Measurements from ENCODE around the gene BICD2.

BICD2 gene

DNA sequence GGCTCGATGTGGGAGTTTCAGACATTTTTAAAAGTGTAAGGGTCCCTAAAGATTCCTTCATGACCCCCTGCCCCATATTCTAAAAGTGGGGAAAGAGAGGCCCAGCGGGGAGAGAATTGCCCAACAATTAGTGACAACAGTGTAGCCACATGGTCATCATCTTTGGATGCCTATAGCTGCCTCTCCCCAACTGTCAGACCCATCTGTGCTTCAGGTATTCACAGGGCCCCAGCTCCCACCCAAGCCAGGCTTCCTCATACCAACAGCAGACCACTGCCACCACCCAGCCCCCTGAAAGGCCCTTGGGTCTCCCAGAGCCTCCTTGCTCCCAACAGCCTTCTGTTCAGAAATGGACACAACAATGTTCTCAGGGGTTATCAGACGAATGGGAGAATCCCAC, 4.1 kb downstream of the BICD2 start:
- H3K27ac ChIP-seq (replicated peaks; ENCODE audit: low read length): no peak overlapping the region
- no peak overlapping the region for H2BK12ac ChIP-seq (ENCODE audit: low read length)
- peaks cover 11 to 12% of the 10 kb centered on the region in 2 donors for H3K4me1 ChIP-seq (ENCODE audit: control insufficient read depth in 2 of 2, insufficient read depth in 1 of 2, low read depth in 1 of 2, low read length in 2 of 2)
- no peaks in the 10 kb centered on the region for H3K36me3 ChIP-seq (replicated peaks in 1 of 2; ENCODE audit: control insufficient read depth in 2 of 2, insufficient read depth in 2 of 2, low read length in 2 of 2)
- H2BK15ac ChIP-seq (ENCODE audit: low read length): no peak overlapping the region
- no peak overlapping the region for H3K18ac ChIP-seq (ENCODE audit: low read length)
- H3K27me3 ChIP-seq (ENCODE audit: control insufficient read depth in 3 of 3, insufficient read depth in 3 of 3, low read depth in 1 of 3, low read length in 3 of 3): no peaks in the 10 kb centered on the region
- H3K23ac ChIP-seq (ENCODE audit: low read depth, low read length, poor library complexity): no peak overlapping the region
- H2BK120ac ChIP-seq (ENCODE audit: low read depth, low read length): no peak overlapping the region
- H3K4me2 ChIP-seq (ENCODE audit: insufficient read depth, low read length, poor library complexity, severe bottlenecking): no peak overlapping the region
- no peak overlapping the region for H2AFZ ChIP-seq (ENCODE audit: low read length)
- H2AK5ac ChIP-seq (ENCODE audit: low read depth, low read length): no peak overlapping the region
- H3K4me3 ChIP-seq (ENCODE audit: low read length in 2 of 2): no peak overlapping the region
- DNase-seq (ENCODE audit: low spot score): no peak
- peaks cover 0 to 3% of the 10 kb centered on the region in 2 donors for H3K9me3 ChIP-seq (replicated peaks in 1 of 2; ENCODE audit: control insufficient read depth in 2 of 2, insufficient read depth in 1 of 2, low read depth in 1 of 2, low read length in 2 of 2)
- no peak overlapping the region for H2BK5ac ChIP-seq (ENCODE audit: low read length)
- no peak overlapping the region for H3K9ac ChIP-seq (ENCODE audit: low read depth, low read length, poor library complexity)
- peaks cover 32% of the 10 kb centered on the region for H3K79me1 ChIP-seq (ENCODE audit: low read depth, low read length)
- H3K14ac ChIP-seq (ENCODE audit: low read length): no peak overlapping the region
- no CpG with 5 or more reads among the region's 3 CpGs for whole genome bisulfite sequencing, 2 donors (ENCODE audit: extremely low coverage in 2 of 2, insufficient read length in 2 of 2, insufficient replicate concordance in 1 of 2)
- H3K4ac ChIP-seq (ENCODE audit: low read length): no peak overlapping the region
- no peak overlapping the region for H4K91ac ChIP-seq (ENCODE audit: low read depth, low read length, poor library complexity)
- H4K8ac ChIP-seq (ENCODE audit: low read depth, low read length): no peak overlapping the region

DNA sequence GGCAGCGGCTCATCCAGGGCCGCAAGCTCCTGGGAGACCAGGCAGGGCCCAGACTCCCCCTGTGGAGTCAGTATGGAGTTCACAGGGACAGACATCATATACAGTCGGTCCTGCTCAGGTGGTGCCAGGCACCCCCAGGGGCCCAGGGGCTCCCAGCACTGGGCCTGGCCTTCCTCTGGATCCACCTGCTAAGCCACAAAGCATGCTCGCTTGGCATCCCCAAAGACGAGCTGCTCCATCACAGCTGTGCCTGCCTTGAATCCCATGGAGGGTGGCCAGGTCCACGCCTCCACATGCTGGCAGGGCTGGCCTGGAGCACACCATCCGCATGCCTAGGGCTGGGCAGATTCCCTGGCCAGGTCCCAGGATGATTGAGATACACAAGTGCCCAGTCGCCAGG, 4.6 kb downstream of the BICD2 start:
- Histone ChIP-seq H3K27ac (replicated peaks; ENCODE audit: low read length) (no peak overlapping the region), H3K23ac (ENCODE audit: low read depth, low read length, poor library complexity) (peak overlapping the region; percentile 76), H3K4ac (ENCODE audit: low read length) (no peak overlapping the region), H2BK120ac (ENCODE audit: low read depth, low read length) (no peak overlapping the region), H3K79me1 (ENCODE audit: low read depth, low read length) (peaks cover 32% of the 10 kb centered on the region), H3K4me3 (ENCODE audit: low read length in 2 of 2) (no peak overlapping the region), H2BK12ac (ENCODE audit: low read length) (no peak overlapping the region), H3K4me2 (ENCODE audit: insufficient read depth, low read length, poor library complexity, severe bottlenecking) (no peak overlapping the region), H3K18ac (ENCODE audit: low read length) (no peak overlapping the region), H2AFZ (ENCODE audit: low read length) (no peak overlapping the region), H4K8ac (ENCODE audit: low read depth, low read length) (no peak overlapping the region), H2AK5ac (ENCODE audit: low read depth, low read length) (no peak overlapping the region), H3K14ac (ENCODE audit: low read length) (no peak overlapping the region), H2BK15ac (ENCODE audit: low read length) (no peak overlapping the region), H3K9me3 (replicated peaks in 1 of 2; ENCODE audit: control insufficient read depth in 2 of 2, insufficient read depth in 1 of 2, low read depth in 1 of 2, low read length in 2 of 2) (peaks cover 0 to 4% of the 10 kb centered on the region in 2 donors), H3K27me3 (ENCODE audit: control insufficient read depth in 3 of 3, insufficient read depth in 3 of 3, low read depth in 1 of 3, low read length in 3 of 3) (no peaks in the 10 kb centered on the region), H3K9ac (ENCODE audit: low read depth, low read length, poor library complexity) (no peak overlapping the region), H4K91ac (ENCODE audit: low read depth, low read length, poor library complexity) (peak overlapping the region; percentile 76), H3K4me1 (ENCODE audit: control insufficient read depth in 2 of 2, insufficient read depth in 1 of 2, low read depth in 1 of 2, low read length in 2 of 2) (peaks cover 11 to 12% of the 10 kb centered on the region in 2 donors), H3K36me3 (replicated peaks in 1 of 2; ENCODE audit: control insufficient read depth in 2 of 2, insufficient read depth in 2 of 2, low read length in 2 of 2) (no peaks in the 10 kb centered on the region), H2BK5ac (ENCODE audit: low read length) (no peak overlapping the region)
- no CpG with 5 or more reads among the region's 8 CpGs for WGBS, 2 donors (ENCODE audit: extremely low coverage in 2 of 2, insufficient read length in 2 of 2, insufficient replicate concordance in 1 of 2)
- DNase-seq (ENCODE audit: low spot score): no peak

DNA sequence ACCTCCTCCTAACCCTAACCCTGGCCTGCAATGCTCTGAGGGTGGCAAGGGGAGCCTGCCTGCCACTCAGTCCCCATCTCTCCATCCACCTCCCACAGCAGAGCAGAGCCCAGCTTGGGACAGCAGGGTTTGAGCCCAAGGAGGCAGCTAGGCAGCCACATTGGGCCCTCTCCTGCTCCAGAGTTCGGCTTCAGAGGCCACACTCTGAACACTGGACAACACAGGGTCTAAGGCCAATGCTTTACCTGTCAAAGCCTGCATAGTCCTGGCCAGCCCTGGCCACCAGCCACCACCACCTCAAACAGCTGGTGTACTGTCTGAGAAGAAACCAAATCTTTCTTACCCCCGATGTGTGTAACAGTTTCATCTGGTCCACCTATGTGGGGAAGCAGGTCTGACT, 5.2 kb downstream of the BICD2 start:
- Histone ChIP-seq H3K23ac (ENCODE audit: low read depth, low read length, poor library complexity) (no peak overlapping the region), H3K79me1 (ENCODE audit: low read depth, low read length) (peaks cover 30% of the 10 kb centered on the region), H3K18ac (ENCODE audit: low read length) (no peak overlapping the region), H2AK5ac (ENCODE audit: low read depth, low read length) (no peak overlapping the region), H2BK12ac (ENCODE audit: low read length) (no peak overlapping the region), H3K14ac (ENCODE audit: low read length) (no peak overlapping the region), H3K9me3 (replicated peaks in 1 of 2; ENCODE audit: control insufficient read depth in 2 of 2, insufficient read depth in 1 of 2, low read depth in 1 of 2, low read length in 2 of 2) (peaks cover 0 to 4% of the 10 kb centered on the region in 2 donors), H2BK15ac (ENCODE audit: low read length) (no peak overlapping the region), H2BK120ac (ENCODE audit: low read depth, low read length) (no peak overlapping the region), H3K9ac (ENCODE audit: low read depth, low read length, poor library complexity) (no peak overlapping the region), H3K4ac (ENCODE audit: low read length) (no peak overlapping the region), H3K27ac (replicated peaks; ENCODE audit: low read length) (no peak overlapping the region), H4K91ac (ENCODE audit: low read depth, low read length, poor library complexity) (no peak overlapping the region), H4K8ac (ENCODE audit: low read depth, low read length) (no peak overlapping the region), H3K4me2 (ENCODE audit: insufficient read depth, low read length, poor library complexity, severe bottlenecking) (no peak overlapping the region), H3K36me3 (replicated peaks in 1 of 2; ENCODE audit: control insufficient read depth in 2 of 2, insufficient read depth in 2 of 2, low read length in 2 of 2) (no peaks in the 10 kb centered on the region), H3K27me3 (ENCODE audit: control insufficient read depth in 3 of 3, insufficient read depth in 3 of 3, low read depth in 1 of 3, low read length in 3 of 3) (no peaks in the 10 kb centered on the region), H3K4me1 (ENCODE audit: control insufficient read depth in 2 of 2, insufficient read depth in 1 of 2, low read depth in 1 of 2, low read length in 2 of 2) (peaks cover 11 to 12% of the 10 kb centered on the region in 2 donors), H2AFZ (ENCODE audit: low read length) (no peak overlapping the region), H2BK5ac (ENCODE audit: low read length) (no peak overlapping the region), H3K4me3 (ENCODE audit: low read length in 2 of 2) (no peak overlapping the region)
- no peak for DNase-seq (ENCODE audit: low spot score)
- no CpG with 5 or more reads among the region's 2 CpGs for WGBS, 2 donors (ENCODE audit: extremely low coverage in 2 of 2, insufficient read length in 2 of 2, insufficient replicate concordance in 1 of 2)

DNA sequence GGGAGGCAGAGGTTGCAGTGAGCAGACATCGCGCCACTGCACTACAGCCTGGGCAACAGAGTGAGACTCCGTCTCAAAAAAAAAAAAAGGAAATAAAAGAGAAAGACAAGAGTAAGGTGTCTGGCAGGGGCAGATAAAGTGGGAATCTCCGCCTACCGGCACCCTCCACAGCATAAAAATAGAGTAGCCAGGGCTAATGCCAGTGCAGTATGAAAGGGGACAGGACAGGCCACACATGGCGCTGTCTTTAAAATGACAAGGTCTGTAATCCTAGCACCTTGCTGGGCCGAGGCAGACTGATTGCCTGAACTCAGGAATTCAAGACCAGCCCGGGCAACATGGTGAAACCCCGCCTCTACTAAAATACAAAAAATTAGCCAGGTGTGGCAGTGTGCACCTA, 7.8 kb downstream of the BICD2 start:
- Histone ChIP-seq H3K4me2 (ENCODE audit: insufficient read depth, low read length, poor library complexity, severe bottlenecking) (no peak overlapping the region), H4K8ac (ENCODE audit: low read depth, low read length) (no peak overlapping the region), H3K4me1 (ENCODE audit: control insufficient read depth in 2 of 2, insufficient read depth in 1 of 2, low read depth in 1 of 2, low read length in 2 of 2) (peaks cover 2 to 4% of the 10 kb centered on the region in 2 donors), H3K9ac (ENCODE audit: low read depth, low read length, poor library complexity) (no peak overlapping the region), H3K4ac (ENCODE audit: low read length) (no peak overlapping the region), H3K79me1 (ENCODE audit: low read depth, low read length) (peaks cover 18% of the 10 kb centered on the region), H2AFZ (ENCODE audit: low read length) (no peak overlapping the region), H4K91ac (ENCODE audit: low read depth, low read length, poor library complexity) (no peak overlapping the region), H3K4me3 (ENCODE audit: low read length in 2 of 2) (no peak overlapping the region), H2BK12ac (ENCODE audit: low read length) (no peak overlapping the region), H2BK5ac (ENCODE audit: low read length) (no peak overlapping the region), H2BK15ac (ENCODE audit: low read length) (no peak overlapping the region), H2AK5ac (ENCODE audit: low read depth, low read length) (no peak overlapping the region), H3K14ac (ENCODE audit: low read length) (no peak overlapping the region), H3K36me3 (replicated peaks in 1 of 2; ENCODE audit: control insufficient read depth in 2 of 2, insufficient read depth in 2 of 2, low read length in 2 of 2) (peaks cover 0 to 3% of the 10 kb centered on the region in 2 donors), H3K9me3 (replicated peaks in 1 of 2; ENCODE audit: control insufficient read depth in 2 of 2, insufficient read depth in 1 of 2, low read depth in 1 of 2, low read length in 2 of 2) (peaks cover 4 to 5% of the 10 kb centered on the region in 2 donors), H2BK120ac (ENCODE audit: low read depth, low read length) (no peak overlapping the region), H3K27me3 (ENCODE audit: control insufficient read depth in 3 of 3, insufficient read depth in 3 of 3, low read depth in 1 of 3, low read length in 3 of 3) (no peaks in the 10 kb centered on the region), H3K18ac (ENCODE audit: low read length) (no peak overlapping the region), H3K23ac (ENCODE audit: low read depth, low read length, poor library complexity) (no peak overlapping the region), H3K27ac (replicated peaks; ENCODE audit: low read length) (no peak overlapping the region)
- DNase-seq (ENCODE audit: low spot score): no peak
- WGBS, 2 donors (ENCODE audit: extremely low coverage in 2 of 2, insufficient read length in 2 of 2, insufficient replicate concordance in 1 of 2): no CpG with 5 or more reads among the region's 9 CpGs

Measured in neuronal stem cell (in vitro differentiated cells).